Trophoblast cell (in vitro differentiated cells and primary cell): ENCODE results near the gene TMBIM4.

Experiments
- DNase-seq, 2 donors: peaks; one replicate each; pipeline ENCODE4 v3.0.0-alpha.2; 2016
- H2AFZ ChIP-seq: 2 replicates; pipeline ENCODE4 v1.6.1; 2013; ENCODE audit warnings: low read length, moderate library complexity, mild to moderate bottlenecking; ENCODE audit not compliant: insufficient read depth, poor library complexity
- H2AK5ac ChIP-seq: 2 replicates; pipeline ENCODE4 v1.6.1; 2013; ENCODE audit warnings: mild to moderate bottlenecking, low read length
- H2BK120ac ChIP-seq: 2 replicates; pipeline ENCODE4 v1.6.1; 2013; ENCODE audit warnings: low read length, mild to moderate bottlenecking, moderate library complexity; ENCODE audit not compliant: insufficient read depth, poor library complexity
- H2BK12ac ChIP-seq: 2 replicates; pipeline ENCODE4 v1.6.1; 2013; ENCODE audit warnings: mild to moderate bottlenecking, low read length, moderate library complexity
- H2BK5ac ChIP-seq: 2 replicates; pipeline ENCODE4 v1.6.1; 2013; ENCODE audit warnings: low read length, low read depth, moderate library complexity, mild to moderate bottlenecking; ENCODE audit not compliant: poor library complexity
- H3K14ac ChIP-seq: 2 replicates; pipeline ENCODE4 v1.6.1; 2013; ENCODE audit warnings: mild to moderate bottlenecking, low read length
- H3K18ac ChIP-seq: 2 replicates; pipeline ENCODE4 v1.6.1; 2013; ENCODE audit warnings: mild to moderate bottlenecking, low read length
- H3K23ac ChIP-seq: 2 replicates; pipeline ENCODE4 v1.6.1; 2013; ENCODE audit warnings: low read length
- H3K27ac ChIP-seq: 2 replicates; pipeline ENCODE4 v1.5.1; 2013; ENCODE audit warnings: low read depth, mild to moderate bottlenecking, inconsistent platforms, low read length, moderate library complexity
- H3K27me3 ChIP-seq: 2 replicates; pipeline ENCODE4 v1.6.1; 2013; ENCODE audit warnings: inconsistent platforms, mild to moderate bottlenecking, low read length, moderate library complexity; ENCODE audit not compliant: insufficient read depth
- H3K36me3 ChIP-seq, 2 experiments: 1 replicate in 1 of 2; 2 replicates in 1 of 2; pipeline ENCODE4 v1.6.1; 2013; ENCODE audit warnings: low read length in 2 of 2, mild to moderate bottlenecking in 2 of 2, moderate library complexity in 1 of 2; ENCODE audit not compliant: insufficient read depth in 2 of 2, control insufficient read depth in 1 of 2
- H3K4ac ChIP-seq: 2 replicates; pipeline ENCODE4 v1.6.1; 2013; ENCODE audit warnings: low read depth, mild to moderate bottlenecking, low read length, moderate library complexity
- H3K4me1 ChIP-seq, 2 experiments: 1 replicate in 1 of 2; 2 replicates in 1 of 2; pipeline ENCODE4 v1.6.1; 2013; ENCODE audit warnings: low read length in 2 of 2, mild to moderate bottlenecking in 2 of 2, moderate library complexity in 1 of 2; ENCODE audit not compliant: insufficient read depth in 2 of 2, control insufficient read depth in 1 of 2
- H3K4me2 ChIP-seq: 2 replicates; pipeline ENCODE4 v1.6.1; 2013; ENCODE audit warnings: inconsistent platforms, mild to moderate bottlenecking, low read length, moderate library complexity
- H3K4me3 ChIP-seq: 2 replicates; pipeline ENCODE4 v1.5.1; 2013; ENCODE audit warnings: mild to moderate bottlenecking, low read depth, low read length, inconsistent platforms
- H3K79me1 ChIP-seq: one replicate; pipeline ENCODE4 v1.6.1; 2013; ENCODE audit warnings: low read length
- H3K79me2 ChIP-seq: 2 replicates; pipeline ENCODE4 v1.6.1; 2013; ENCODE audit warnings: low read length, mild to moderate bottlenecking; ENCODE audit not compliant: control insufficient read depth, insufficient read depth, poor library complexity
- H3K9ac ChIP-seq: 2 replicates; pipeline ENCODE4 v1.6.1; 2013; ENCODE audit warnings: mild to moderate bottlenecking, low read length
- H3K9me3 ChIP-seq: 2 replicates; pipeline ENCODE4 v1.6.1; 2013; ENCODE audit warnings: low read depth, mild to moderate bottlenecking, control low read depth, inconsistent platforms, low read length; ENCODE audit not compliant: insufficient read depth
- H4K12ac ChIP-seq: 2 replicates; pipeline ENCODE4 v1.6.1; 2013; ENCODE audit warnings: low read depth, mild to moderate bottlenecking, low read length, moderate library complexity
- H4K8ac ChIP-seq: 2 replicates; pipeline ENCODE4 v1.6.1; 2013; ENCODE audit warnings: low read depth, mild to moderate bottlenecking, low read length, moderate library complexity
- H4K91ac ChIP-seq: one replicate; pipeline ENCODE4 v1.6.1; 2013; ENCODE audit warnings: low read depth, mild to moderate bottlenecking, low read length, moderate library complexity
- WGBS: extraction: QIAGEN DNeasy Blood & Tissue Kit; methylation state at CpG from one replicate; pipeline ENCODE4 v1.1.7; 2013; ENCODE audit warnings: missing lambda C conversion rate; ENCODE audit not compliant: insufficient read length, insufficient coverage; ENCODE audit errors: extremely low coverage; 5-methylcytosine and 5-hydroxymethylcytosine counted together

Gene TMBIM4

DNA sequence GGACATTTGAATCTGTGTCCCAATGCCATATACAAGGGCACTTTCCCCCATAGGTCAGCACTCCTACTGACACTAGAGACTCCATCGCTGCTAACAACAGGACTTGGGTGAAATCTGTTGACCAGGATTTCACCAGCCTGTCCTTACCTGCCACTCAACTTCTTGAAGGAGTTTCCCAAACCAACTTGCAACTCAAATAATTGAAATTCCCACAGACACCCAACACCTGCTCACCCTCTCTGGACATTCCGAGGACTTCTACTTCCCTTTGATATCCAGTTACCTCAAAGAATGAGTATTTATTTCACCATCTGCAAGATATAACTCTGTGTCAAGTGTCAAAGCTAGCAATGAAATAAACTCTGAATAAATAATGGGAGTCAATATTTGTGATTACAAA is 83.8 kb downstream of the TMBIM4 start:
- Histone ChIP-seq H3K27me3 (no peaks in the 10 kb centered on the region), H2BK12ac (peak overlapping the region; percentile 94), H3K79me2 (no peaks in the 10 kb centered on the region), H2AK5ac (no peak overlapping the region), H3K27ac (no peak overlapping the region), H3K9ac (no peak overlapping the region), H3K4me1 (peaks cover 0 to under 1% of the 10 kb centered on the region in 2 experiments), H3K36me3 (no peaks in the 10 kb centered on the region), H3K4me3 (no peak overlapping the region), H3K4me2 (no peak overlapping the region), H3K23ac (no peak overlapping the region), H3K9me3 (no peaks in the 10 kb centered on the region), H3K14ac (peak overlapping the region; percentile 2), H2BK5ac (no peak overlapping the region), H4K12ac (no peak overlapping the region), H4K91ac (peak overlapping the region; percentile 46), H3K18ac (no peak overlapping the region), H3K79me1 (peaks cover 4% of the 10 kb centered on the region), H2BK120ac (no peak overlapping the region), H4K8ac (no peak overlapping the region), H2AFZ (no peak overlapping the region), H3K4ac (peak overlapping the region; percentile 44)
- no CpG with 5 or more reads among the region's 2 CpGs for WGBS
- DNase-seq: no peak
